ENCODE results near the gene MYCBP2.
"Not testable (repeated sequence)": the region's sequence is repeated elsewhere in the genome, so short reads cannot be mapped to it uniquely, and the experiment has no call there.

Gene MYCBP2, protein sequence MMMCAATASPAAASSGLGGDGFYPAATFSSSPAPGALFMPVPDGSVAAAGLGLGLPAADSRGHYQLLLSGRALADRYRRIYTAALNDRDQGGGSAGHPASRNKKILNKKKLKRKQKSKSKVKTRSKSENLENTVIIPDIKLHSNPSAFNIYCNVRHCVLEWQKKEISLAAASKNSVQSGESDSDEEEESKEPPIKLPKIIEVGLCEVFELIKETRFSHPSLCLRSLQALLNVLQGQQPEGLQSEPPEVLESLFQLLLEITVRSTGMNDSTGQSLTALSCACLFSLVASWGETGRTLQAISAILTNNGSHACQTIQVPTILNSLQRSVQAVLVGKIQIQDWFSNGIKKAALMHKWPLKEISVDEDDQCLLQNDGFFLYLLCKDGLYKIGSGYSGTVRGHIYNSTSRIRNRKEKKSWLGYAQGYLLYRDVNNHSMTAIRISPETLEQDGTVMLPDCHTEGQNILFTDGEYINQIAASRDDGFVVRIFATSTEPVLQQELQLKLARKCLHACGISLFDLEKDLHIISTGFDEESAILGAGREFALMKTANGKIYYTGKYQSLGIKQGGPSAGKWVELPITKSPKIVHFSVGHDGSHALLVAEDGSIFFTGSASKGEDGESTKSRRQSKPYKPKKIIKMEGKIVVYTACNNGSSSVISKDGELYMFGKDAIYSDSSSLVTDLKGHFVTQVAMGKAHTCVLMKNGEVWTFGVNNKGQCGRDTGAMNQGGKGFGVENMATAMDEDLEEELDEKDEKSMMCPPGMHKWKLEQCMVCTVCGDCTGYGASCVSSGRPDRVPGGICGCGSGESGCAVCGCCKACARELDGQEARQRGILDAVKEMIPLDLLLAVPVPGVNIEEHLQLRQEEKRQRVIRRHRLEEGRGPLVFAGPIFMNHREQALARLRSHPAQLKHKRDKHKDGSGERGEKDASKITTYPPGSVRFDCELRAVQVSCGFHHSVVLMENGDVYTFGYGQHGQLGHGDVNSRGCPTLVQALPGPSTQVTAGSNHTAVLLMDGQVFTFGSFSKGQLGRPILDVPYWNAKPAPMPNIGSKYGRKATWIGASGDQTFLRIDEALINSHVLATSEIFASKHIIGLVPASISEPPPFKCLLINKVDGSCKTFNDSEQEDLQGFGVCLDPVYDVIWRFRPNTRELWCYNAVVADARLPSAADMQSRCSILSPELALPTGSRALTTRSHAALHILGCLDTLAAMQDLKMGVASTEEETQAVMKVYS (N-terminal part only)

DNA sequence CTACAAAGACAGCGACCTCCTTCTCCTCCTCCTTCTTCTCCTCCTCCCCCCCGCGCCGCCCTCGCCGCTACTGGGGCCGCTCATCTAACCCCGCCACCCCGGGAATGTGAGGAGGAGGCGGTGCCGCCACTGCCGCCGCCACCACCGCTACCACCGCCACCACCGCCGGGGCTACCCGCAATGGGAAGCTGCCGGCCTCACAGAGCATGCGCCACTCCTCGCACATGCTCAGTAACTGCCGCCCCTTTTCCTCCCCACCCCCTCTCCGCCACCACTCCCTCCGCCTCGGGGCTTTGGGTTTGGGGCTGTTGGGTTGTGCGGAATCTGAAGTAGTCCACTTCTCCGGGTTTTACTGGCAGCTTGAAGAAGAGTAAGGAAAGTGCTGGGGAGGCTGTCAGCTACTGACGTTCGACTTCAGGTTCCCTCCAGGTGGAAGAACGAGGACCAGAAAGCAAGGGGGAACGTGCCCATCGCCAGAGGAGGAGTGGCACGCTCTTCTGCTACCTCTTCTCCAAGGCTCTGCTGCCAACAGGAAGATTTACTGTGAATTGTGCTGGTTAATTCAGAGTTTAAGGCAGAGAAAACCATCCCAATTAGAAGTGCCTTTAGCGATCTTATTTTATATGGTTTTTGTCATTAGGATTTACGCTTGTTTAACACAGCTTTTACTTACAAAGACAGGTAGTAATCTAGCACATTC is at the start of gene MYCBP2:
Gene MYCBP2 (minus strand): TSS at position 190 of the 700 bp plus-strand sequence. CDS start 319 bp downstream, outside the sequence.
- DNase-seq = peak; percentile 90

DNA sequence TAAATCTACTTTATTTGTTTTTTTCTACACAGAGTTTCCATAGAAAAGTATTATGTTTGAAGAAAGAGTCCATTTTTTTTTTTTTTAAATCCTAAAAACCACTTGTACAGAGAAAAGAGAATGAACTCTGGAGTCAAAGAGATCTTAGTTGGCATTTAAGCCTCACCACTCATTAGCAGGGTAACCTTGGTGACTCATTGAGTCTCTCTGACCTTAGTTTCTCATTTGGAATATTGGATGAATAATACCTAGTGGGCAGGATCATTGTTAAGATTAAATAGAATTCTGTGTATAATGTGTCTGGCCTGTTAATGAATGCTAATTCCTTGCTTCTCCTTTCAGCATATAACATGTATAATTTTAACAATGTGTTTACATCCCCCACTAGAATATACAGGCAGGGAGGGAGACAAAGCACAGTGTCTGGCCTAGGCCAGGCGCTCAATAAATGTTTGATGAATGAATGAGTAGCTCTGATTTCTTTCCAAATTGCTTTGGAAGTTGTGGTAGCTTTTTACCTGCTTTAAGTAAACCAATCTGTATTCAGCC is 48.7 kb upstream of the MYCBP2 start:
- DNase-seq = no peak

DNA sequence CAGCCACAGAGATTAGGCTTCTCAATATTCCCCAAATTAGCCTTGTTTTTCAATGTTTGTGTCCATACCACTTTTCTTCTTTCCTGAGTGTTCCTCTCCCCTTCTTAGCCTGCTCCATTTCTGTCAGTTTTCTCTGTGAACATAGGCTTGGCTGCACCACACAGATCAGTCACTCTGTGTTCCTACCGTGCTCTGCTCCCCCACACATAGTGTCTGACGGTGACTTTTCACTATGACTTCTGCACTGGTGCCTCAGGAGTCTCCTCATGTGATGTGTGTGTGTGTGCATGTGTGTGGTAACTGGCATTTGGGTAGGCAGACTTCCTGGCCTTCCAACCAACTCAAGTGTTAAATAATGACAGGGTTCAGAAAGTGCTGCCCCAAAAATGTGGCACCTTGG is 47.9 kb upstream of the MYCBP2 start:
- no peak for DNase-seq

DNA sequence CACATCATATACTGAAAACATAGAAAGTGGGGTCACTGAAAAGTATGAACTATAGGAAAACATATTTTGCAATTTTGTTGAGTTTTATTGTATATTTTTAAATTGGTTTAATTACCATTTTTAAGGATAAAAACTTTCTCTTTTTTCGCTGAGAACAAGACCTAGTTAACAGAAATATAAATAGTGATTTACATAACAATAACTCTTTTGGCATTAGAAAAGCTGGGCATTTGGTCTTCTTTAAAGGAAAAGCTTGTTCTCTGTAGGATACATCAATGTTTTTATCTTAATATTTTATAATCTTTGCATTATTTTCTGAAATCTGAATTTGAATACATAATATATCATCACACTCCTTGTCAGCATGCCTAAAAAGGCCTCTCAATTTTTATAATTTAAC is 47.4 kb upstream of the MYCBP2 start:
- no peak for DNase-seq

DNA sequence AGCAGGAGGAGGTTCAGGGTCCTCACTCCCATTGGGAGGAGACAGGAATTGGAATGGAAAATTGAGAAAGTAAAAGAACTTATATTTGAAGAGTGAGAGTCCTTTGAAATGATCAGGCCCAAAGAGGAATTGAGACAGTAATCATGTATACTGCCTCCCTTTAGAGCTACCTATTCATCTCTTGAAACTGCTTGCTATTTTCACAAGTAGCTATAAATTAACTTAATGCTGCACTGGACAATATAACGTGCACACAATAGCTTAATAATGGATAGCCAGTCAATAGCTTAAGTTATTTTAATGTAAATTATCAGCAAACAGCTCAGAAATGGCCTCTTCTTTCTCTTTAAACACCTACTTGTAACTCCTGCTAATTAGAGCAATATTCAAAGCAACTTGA is 46.6 kb upstream of the MYCBP2 start:
- DNase-seq = no peak

DNA sequence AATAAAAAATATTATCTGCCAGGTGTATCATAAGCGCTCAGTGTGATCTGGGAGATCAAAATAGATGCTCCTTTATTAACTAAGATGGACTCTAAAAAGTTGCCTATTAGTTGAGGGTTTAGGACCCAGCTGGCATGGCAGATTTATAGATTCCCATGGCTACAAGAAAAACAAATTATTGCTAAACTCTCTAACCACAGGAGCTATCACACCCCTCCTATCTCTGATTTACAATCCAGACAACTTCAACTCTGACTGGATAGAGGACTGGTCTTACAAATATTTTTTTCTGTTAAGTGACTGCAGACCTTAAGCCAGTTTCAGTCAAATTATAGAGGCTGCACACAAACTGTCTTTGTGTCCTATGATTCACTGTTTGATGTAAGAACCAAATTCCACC is 45.4 kb upstream of the MYCBP2 start:
- DNase-seq = no peak

DNA sequence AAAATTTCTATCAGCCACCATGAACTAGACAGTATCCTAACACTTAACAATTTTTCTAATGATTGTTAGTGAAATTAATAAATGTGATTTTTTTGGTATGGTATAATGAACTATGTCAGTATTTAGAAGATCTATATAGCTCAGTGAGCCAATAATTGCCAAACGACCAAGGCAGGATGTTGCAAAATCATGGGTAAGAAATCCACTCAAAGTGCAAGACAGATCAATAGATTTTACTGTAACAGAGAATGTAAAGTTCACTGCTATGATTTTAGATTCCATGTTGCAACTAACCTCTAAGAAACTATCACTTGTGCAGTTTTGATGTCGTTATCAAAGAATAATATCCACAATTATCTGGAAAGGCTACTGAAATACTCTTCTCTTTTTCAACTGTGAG is 44.0 kb upstream of the MYCBP2 start:
- no peak for DNase-seq

DNA sequence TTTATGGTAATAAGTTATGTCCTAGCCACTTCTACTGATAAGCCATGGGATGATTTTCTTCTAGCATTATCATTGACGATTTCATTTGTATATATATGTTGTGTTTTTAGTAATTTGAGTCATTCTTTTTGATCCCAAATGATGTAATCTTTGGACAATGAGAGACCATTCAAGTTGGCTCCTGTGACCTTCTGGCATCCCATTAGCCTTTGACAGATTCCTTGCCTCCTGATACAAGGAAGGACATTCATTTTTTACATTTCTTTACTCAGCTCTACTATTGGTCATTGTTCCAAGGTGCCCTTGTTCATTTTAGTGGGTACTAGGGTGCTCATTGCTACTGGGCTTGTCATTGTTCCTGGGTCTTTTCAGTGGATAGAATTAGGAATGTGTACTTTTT is 35.3 kb upstream of the MYCBP2 start:
- DNase-seq = no peak

DNA sequence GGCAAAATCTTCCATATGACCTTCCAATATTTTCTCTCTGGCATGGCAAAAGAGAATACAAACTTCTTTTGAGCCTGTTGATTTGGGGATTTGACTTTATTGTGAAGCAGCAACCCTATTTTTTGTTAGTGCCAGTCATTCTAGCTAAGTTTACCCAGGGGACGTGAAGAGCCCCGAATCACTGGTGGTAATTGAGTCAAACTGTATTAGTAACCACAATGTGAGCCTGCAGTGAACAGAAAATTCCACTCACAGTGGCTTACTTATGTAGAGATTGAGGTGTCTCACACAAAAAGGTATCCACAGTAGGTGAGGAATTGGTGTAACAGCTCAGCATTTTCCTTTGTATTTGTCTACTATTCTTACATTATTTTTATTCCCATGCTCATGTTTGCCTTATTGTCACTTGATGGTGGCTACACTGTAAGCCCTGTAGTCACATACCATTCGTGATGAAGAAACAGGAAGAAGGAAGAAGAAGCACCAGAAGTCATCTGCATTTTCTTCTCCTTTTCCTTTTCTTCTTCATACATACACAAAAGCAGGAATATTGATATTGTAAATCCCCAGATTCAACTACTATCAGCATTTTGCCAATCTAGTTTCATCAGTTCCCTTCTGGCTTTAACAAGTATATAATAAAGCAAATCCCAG is 33.3 kb upstream of the MYCBP2 start:
- no peak for DNase-seq

DNA sequence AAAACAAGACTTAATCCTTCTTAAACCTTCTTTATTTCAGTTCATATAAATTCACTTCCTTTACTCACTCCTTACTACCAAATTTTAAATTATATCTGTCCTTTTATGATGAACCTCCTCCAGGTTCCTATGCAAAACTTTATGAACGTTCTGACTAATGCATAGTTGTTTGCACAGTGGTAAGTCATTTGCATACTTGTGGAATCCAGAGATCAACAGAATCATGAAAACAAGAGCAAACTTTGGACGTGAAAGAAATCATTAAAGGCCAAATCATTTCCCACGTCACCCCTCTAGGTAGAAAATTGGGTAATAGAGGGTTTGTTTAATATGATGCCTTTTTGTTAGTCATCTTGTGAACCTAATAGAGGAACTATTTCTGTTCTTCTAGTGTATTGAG is 32.3 kb upstream of the MYCBP2 start:
- no peak for DNase-seq

DNA sequence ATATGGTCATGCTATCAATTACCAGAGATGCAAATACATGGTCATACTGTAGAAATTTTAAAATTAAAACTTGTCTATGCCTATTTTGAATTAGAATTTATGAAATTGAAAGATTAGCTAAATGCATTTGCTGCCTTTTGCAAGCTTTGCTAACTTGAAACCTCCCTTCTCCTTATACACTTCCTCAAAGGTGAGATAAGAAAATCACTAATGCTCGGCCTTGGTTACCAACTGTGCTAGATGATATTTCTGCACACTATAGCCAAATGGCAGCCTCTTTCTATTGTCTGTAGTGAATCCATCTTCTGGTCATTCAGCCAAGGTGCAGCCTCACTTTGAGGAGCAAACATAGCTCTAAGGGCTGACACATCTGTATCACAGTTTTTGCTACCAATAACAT is 31.1 kb upstream of the MYCBP2 start:
- DNase-seq = no peak

DNA sequence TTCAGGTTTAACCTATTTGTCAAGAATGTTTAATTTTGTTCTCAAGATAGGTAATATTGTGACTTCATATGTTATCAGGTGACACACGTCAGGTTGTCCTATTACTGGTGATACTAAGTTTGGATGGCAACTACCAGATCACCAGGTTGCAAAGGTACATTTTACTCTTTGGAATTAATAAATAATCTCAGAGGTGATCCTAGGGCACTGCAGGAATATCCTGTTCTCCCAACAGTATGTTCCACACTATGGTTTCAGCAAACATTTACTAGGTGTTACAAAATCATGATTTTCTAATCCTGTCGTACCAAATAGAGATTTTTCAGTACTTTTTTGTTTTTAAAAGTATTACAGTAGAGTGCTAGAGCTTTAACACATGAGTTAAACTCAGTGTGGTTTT is 29.3 kb upstream of the MYCBP2 start:
- no peak for DNase-seq

DNA sequence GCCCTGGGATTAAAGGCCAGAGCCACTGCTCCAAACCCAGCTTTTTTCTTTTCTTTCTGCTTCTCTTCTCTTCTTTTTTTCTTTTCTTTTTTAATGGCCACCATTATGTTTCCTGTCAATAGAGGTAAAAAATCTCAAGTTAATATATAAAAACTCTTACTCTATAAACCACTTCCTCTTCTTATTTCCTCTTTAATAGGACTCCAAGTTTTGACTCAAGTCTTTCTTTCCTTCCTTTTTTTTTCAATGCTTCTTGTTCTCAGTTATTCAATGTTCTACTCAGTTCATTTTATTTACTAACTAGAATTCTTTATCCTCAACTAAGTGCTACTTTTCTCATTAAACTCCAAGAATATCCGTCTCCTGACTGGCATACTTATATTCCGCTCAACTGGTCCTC is 27.1 kb upstream of the MYCBP2 start:
- DNase-seq = no peak

DNA sequence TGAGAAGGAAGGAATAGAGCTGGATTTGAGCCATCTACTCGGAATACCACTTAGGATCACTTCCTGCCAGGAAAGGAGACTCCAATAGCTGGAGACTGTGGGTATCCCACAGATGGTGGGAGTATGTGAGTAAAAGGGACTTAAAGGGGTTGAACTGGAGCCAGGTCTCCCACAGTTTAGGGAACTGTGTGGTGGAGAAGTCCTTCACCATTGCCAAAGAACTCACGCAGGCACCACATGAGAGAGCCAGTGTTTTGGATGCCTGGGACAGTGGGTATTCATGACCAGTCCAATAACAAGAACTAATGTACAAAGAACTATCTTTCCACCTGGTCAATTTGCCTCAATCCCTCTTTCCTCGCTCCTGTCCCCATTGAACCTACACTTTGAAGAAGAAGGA is 24.4 kb upstream of the MYCBP2 start:
- DNase-seq = no peak

DNA sequence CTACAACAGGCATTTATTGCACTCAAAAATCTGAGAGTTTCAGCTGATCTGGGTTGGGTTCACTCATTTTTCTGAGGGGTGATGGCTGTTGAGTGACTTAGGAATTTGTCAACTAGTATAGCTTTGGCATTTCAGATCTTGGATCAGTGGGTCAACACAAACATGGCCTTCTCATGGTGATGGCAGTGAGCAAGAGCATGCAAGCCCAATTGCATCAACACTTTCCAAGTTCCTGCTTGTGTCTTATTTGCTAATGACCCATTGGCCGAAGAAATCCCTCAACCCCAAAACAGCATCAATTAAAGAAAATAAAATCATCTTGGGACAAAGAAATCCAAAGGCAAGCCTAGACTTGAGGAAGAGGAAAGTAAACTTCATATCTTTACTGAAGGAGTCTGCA is 23.9 kb upstream of the MYCBP2 start:
- DNase-seq = no peak

DNA sequence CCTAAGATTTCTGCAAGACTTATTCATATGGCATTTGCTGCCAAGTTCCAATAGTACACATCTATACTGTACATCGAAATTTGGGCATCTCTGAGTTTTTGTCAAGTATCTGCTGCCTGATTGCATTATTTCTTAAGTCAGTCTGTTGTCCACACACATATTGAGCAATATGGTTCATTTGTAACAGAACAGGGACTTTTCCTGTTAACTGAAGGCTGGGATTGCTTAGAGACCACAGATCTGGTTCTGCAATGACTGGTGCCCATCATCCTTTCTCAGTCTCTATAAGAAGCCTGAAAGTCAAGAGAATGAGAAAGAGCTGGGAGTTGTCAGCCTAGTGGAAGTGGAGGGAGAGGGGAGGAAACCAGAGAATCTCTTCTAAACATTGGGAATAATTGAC is 22.5 kb upstream of the MYCBP2 start:
- DNase-seq = no peak

DNA sequence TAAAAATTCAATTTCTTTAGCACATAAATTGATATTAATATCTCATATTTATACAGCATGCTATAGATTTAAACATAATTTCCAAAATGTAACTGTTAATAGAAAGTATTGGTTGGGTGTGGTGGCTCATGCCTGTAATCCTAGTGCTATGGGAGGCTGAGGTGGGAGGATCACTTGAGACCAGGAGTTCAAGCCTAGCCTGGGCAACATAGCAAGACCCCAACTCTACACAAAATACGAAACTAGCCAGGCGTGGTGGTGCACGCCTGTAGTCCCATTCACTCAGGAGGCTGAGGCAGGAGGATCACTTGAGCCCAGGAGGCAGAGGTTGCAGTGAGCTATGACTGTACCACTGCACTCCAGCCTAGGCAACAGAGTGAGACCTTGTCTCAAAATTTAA is 20.5 kb upstream of the MYCBP2 start:
- not testable (repeated sequence) for DNase-seq

DNA sequence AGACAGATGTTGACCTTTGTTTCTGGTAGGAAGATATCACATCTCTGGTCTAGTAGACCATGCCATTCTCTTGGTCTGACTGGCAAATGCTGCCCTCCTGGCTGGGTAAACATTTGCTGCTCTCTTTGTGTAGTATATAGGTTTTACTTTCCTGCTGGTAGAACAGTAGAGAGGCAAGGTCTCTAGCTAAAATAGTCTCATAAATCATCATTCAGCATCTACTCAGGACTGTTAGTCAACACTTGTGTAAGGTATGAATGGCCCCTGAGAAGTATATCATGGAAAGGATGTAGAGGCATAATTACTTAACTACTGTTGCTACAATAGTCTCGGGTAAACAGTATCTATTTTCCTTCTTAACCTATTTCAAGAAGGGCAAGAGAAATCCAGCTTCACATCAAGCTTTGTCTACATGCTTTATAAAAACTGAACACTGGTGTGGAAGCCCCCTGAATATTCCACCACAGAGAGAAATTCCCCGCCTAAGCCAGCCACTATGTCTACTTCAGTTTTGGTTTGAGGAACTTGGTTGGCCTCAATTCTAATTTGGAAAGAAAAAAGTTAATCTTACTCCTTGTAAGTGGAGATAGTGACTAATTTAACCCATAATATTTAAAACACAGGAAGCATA is 18.4 kb upstream of the MYCBP2 start:
- DNase-seq = peak; percentile 72

DNA sequence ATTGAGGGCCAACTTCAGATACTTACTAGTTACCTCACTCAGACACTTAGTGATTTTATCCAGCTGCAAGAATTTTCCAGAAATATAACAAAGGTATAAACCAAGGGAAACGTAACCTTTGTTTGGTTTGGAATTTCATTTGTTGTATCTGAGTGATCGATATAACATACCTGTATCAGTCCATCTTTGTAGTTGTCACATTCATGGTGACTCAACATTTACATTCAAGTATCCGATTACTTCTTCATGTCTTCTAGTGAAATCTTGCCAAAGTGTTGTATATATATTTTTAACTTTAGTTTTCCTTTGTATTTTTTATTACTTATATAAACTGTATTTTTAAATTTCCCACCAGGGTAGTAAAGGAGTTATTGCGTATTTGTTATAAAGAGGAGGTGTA is 16.9 kb upstream of the MYCBP2 start:
- DNase-seq = no peak

DNA sequence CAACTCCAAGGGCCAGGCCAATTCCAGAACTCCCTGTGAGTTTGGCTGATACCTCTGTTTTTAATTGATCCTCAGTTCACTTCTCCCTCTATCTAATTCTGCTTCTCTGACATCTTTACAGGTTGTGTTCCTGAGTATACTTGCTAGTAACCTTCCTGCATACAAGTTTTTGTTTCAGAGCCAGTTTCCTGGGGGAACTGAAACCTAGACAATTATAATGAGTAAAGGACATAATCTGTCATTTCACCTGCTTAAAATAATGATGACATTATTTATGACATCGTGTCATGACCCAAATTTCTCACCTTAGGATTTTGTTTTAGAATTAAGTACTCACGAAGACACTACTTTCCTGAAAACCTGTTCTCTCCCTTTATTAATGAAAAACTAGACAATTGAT is 12.5 kb upstream of the MYCBP2 start:
- DNase-seq = no peak

DNA sequence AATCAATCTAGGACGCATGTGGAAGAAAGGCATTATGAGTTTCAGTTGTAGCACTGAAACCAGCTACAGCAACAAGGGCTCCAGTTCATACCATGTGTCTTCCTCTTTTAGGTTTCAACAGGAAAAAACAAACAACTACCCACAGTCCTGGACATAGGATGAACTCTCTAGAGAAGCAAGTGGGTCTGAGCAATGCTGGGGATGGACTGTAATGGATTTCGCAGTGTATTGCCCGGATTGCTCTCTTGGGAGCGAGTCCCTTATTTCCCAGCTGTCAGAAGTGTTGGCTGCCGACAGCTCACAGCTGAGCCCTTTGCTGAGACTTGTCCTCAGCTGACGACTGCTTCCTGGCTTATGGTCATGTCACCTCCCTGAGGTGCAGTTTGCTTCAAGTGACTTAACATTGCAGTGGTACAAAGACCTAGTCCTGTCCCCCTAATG is 12.1 kb upstream of the MYCBP2 start:
- DNase-seq = no peak

Data from NCI-H774 (cell line).